ENCODE data around the gene THSD8. TPM values are rescaled to one million over a fixed set of nuclear protein-coding genes. Genes with fewer than 3 reads are reported as not detected.

The THSD8 gene
- total and polyA plus RNA-seq, 2 experiments from 2014 or later, result 10.8 TPM; not detected in 1

GRCh38 chr19:12766051-12766521 lies 35.8 kb upstream of the THSD8 start:
- Histone ChIP-seq H3K27ac (no peak overlapping the region), H3K79me2 (ENCODE audit: insufficient read depth) (no peaks in the 10 kb centered on the region), H3K4me3 (peak overlapping the region; percentile 75), H3F3A (ENCODE audit: insufficient read depth) (no peaks in the 10 kb centered on the region), H3K36me3 (ENCODE audit: low read depth) (no peaks in the 10 kb centered on the region), H2AFZ (peak overlapping the region; percentile 77; the same call in 1 of the 2 replicates), H3K4me1 (ENCODE audit: insufficient read depth) (no peaks in the 10 kb centered on the region), H3K9me2 (ENCODE audit: insufficient read depth) (no peaks in the 10 kb centered on the region), H3K9ac (0 out of 2 replicates have a peak overlapping the region, but pooled peaks have one; percentile 30), H4K20me1 (ENCODE audit: insufficient read depth) (no peaks in the 10 kb centered on the region), H3K27me3 (replicated peaks; ENCODE audit: insufficient read depth) (no peaks in the 10 kb centered on the region), H3K4me2 (ENCODE audit: unreplicated experiment) (peak overlapping the region; percentile 96), H3K9me3 (ENCODE audit: low read depth) (no peaks in the 10 kb centered on the region)
- TF ChIP-seq EZH2 (IDR thresholded peaks at IDR 0.05; ENCODE audit: insufficient read depth, poor library complexity, severe bottlenecking) (no peak), EZH2phosphoT487 (IDR thresholded peaks at IDR 0.05; ENCODE audit: insufficient read depth, low read depth) (no peak)
- 38 to 49% methylated on average over 30 of the region's 30 CpGs for WGBS, 2 experiments (ENCODE audit: low coverage in 1 of 2, low lambda C conversion rate in 2 of 2, missing lambda C conversion rate in 2 of 2)
- DNase-seq, result peak; percentile 83
- in situ Hi-C loops (cut with MboI), result no loop called here

GRCh38 chr19:12767150-12767549 lies 34.7 kb upstream of the THSD8 start:
- no peaks in the 10 kb centered on the region for H3K79me2 ChIP-seq (ENCODE audit: insufficient read depth)
- H2AFZ ChIP-seq, result no peak overlapping the region
- no peaks in the 10 kb centered on the region for H3K36me3 ChIP-seq (ENCODE audit: low read depth)
- no peak for TF ChIP-seq EZH2phosphoT487 (IDR thresholded peaks at IDR 0.05; ENCODE audit: insufficient read depth, low read depth)
- TF ChIP-seq EZH2 (IDR thresholded peaks at IDR 0.05; ENCODE audit: insufficient read depth, poor library complexity, severe bottlenecking), result no peak
- DNase-seq, result no peak
- no peaks in the 10 kb centered on the region for H3K9me3 ChIP-seq (ENCODE audit: low read depth)
- H3K27ac ChIP-seq, result no peak overlapping the region
- no peaks in the 10 kb centered on the region for H3K4me1 ChIP-seq (ENCODE audit: insufficient read depth)
- H3K27me3 ChIP-seq (replicated peaks; ENCODE audit: insufficient read depth), result no peaks in the 10 kb centered on the region
- H3K9me2 ChIP-seq (ENCODE audit: insufficient read depth), result no peaks in the 10 kb centered on the region
- no peak overlapping the region for H3K9ac ChIP-seq
- 81 to 88% methylated on average over 9 to 11 of the region's 11 CpGs for WGBS, 2 experiments (ENCODE audit: low coverage in 1 of 2, low lambda C conversion rate in 2 of 2, missing lambda C conversion rate in 2 of 2)
- H3K4me3 ChIP-seq, result no peak overlapping the region
- H4K20me1 ChIP-seq (ENCODE audit: insufficient read depth), result no peaks in the 10 kb centered on the region
- in situ Hi-C loops (cut with MboI), result no loop called here
- H3F3A ChIP-seq (ENCODE audit: insufficient read depth), result no peaks in the 10 kb centered on the region
- no peak overlapping the region for H3K4me2 ChIP-seq (ENCODE audit: unreplicated experiment)

DNA sequence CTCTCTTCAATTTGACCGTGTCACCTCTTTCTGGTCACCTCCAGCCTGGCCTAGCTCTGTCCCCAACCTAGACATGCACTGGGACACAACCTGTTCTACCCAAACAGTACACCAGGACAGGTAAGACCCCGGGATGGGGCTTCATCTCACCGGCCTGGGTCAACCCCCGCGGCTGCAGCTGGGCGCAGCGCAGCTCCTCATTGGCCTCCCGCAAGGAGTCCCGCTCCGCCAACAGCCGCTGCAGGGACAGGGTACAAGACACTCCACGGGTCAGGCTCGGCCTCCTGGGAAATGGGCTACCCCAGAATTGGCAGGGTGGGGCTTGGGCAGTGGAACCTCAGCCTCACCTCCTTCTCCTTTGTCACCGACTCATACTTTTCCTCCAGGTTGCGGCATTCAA lies 34.2 kb upstream of the THSD8 start:
- Histone ChIP-seq H3K4me2 (ENCODE audit: unreplicated experiment) (no peak overlapping the region), H3F3A (ENCODE audit: insufficient read depth) (no peaks in the 10 kb centered on the region), H3K9me3 (ENCODE audit: low read depth) (no peaks in the 10 kb centered on the region), H3K4me3 (no peak overlapping the region), H3K36me3 (ENCODE audit: low read depth) (no peaks in the 10 kb centered on the region), H3K79me2 (ENCODE audit: insufficient read depth) (no peaks in the 10 kb centered on the region), H2AFZ (no peak overlapping the region), H3K9me2 (ENCODE audit: insufficient read depth) (no peaks in the 10 kb centered on the region), H4K20me1 (ENCODE audit: insufficient read depth) (no peaks in the 10 kb centered on the region), H3K27ac (no peak overlapping the region), H3K27me3 (replicated peaks; ENCODE audit: insufficient read depth) (no peaks in the 10 kb centered on the region), H3K9ac (no peak overlapping the region), H3K4me1 (ENCODE audit: insufficient read depth) (no peaks in the 10 kb centered on the region)
- no peak for DNase-seq
- WGBS, 2 experiments (ENCODE audit: low coverage in 1 of 2, low lambda C conversion rate in 2 of 2, missing lambda C conversion rate in 2 of 2), result 91 to 93% methylated on average over 15 of the region's 15 CpGs
- no peak for TF ChIP-seq EZH2 (IDR thresholded peaks at IDR 0.05; ENCODE audit: insufficient read depth, poor library complexity, severe bottlenecking)
- TF ChIP-seq EZH2phosphoT487 (IDR thresholded peaks at IDR 0.05; ENCODE audit: insufficient read depth, low read depth), result no peak
- in situ Hi-C loops (cut with MboI), result no loop called here

- Histone ChIP-seq H3K4me2 (ENCODE audit: unreplicated experiment) (no peak overlapping the region), H3K36me3 (ENCODE audit: low read depth) (no peaks in the 10 kb centered on the region), H3F3A (ENCODE audit: insufficient read depth) (peaks cover 14% of the 10 kb centered on the region; the same call in 1 of the 2 replicates), H3K4me1 (ENCODE audit: insufficient read depth) (peaks cover 6% of the 10 kb centered on the region; the same call in 1 of the 2 replicates), H2AFZ (no peak overlapping the region), H3K27ac (no peak overlapping the region), H3K79me2 (ENCODE audit: insufficient read depth) (no peaks in the 10 kb centered on the region), H3K4me3 (no peak overlapping the region), H3K9ac (no peak overlapping the region), H3K27me3 (replicated peaks; ENCODE audit: insufficient read depth) (no peaks in the 10 kb centered on the region), H4K20me1 (ENCODE audit: insufficient read depth) (no peaks in the 10 kb centered on the region), H3K9me3 (ENCODE audit: low read depth) (no peaks in the 10 kb centered on the region), H3K9me2 (ENCODE audit: insufficient read depth) (no peaks in the 10 kb centered on the region)
- TF ChIP-seq EZH2 (IDR thresholded peaks at IDR 0.05; ENCODE audit: insufficient read depth, poor library complexity, severe bottlenecking), result no peak
- TF ChIP-seq EZH2phosphoT487 (IDR thresholded peaks at IDR 0.05; ENCODE audit: insufficient read depth, low read depth), result no peak
- WGBS, 2 experiments (ENCODE audit: low coverage in 1 of 2, low lambda C conversion rate in 2 of 2, missing lambda C conversion rate in 2 of 2), result 76 to 82% methylated on average over 22 to 37 of the region's 37 CpGs
- in situ Hi-C loops (cut with MboI), result no loop called here
- DNase-seq, result no peak
Measured at GRCh38 chr19:12769689-12770088, 32.2 kb upstream of the THSD8 start.

All from GM23248 (cell line).